AG09309 (cell line): ENCODE measurements around the gene ZNF615.
"Not testable (repeated sequence)": the region's sequence is repeated elsewhere in the genome, so short reads cannot be mapped to it uniquely, and the experiment has no call there.

Source experiments
- DNase-seq: peaks from one replicate; pipeline ENCODE4 v3.0.0-alpha.2; 2010; ENCODE audit warnings: low read depth
- H3K4me3 ChIP-seq: 2 replicates; pipeline ENCODE4 v1.5.1; 2011; ENCODE audit warnings: mild to moderate bottlenecking, low read depth, low read length, moderate library complexity; ENCODE audit not compliant: control insufficient read depth
- CTCF ChIP-seq: IDR thresholded peaks from 2 replicates; pipeline ENCODE4 v1.5.1; 2011; ENCODE audit warnings: mild to moderate bottlenecking, low read depth, low read length, inconsistent platforms; ENCODE audit not compliant: insufficient read depth, control insufficient read depth; ENCODE audit errors: missing control alignments

The ZNF615 gene

GRCh38 chr19:51994048-51994644 lies 13.9 kb downstream of the ZNF615 start:
- no peak overlapping the region for H3K4me3 ChIP-seq
- no peak for DNase-seq

GRCh38 chr19:51993422-51993821 lies 14.6 kb downstream of the ZNF615 start:
- TF ChIP-seq CTCF = no peak
- no peak overlapping the region for H3K4me3 ChIP-seq
- no peak for DNase-seq

More at GRCh38 chr19:51994048-51994644, 13.9 kb downstream of the ZNF615 start:
- TF ChIP-seq CTCF = no peak

- TF ChIP-seq CTCF = no peak
- H3K4me3 ChIP-seq = peak within 1 kb of the TSS; percentile 86
- peak; percentile 82 for DNase-seq
These were observed 21.4 kb downstream of the ZNF615 start, which contains the start of gene ZNF350 for GRCh38 chr19:51986309-51987291. ZNF350 (minus strand) TSS chr19:51986840; CDS start chr19:51974360, 12,480 bp downstream.

GRCh38 chr19:51983361-51983760 lies 24.6 kb downstream of the ZNF615 start:
- no peak for DNase-seq
- no peak overlapping the region for H3K4me3 ChIP-seq
- TF ChIP-seq CTCF = no peak

- not testable (repeated sequence) for H3K4me3 ChIP-seq
These were observed 27.1 kb downstream of the ZNF615 start for GRCh38 chr19:51980926-51981325.

GRCh38 chr19:51980116-51980736 lies 27.8 kb downstream of the ZNF615 start:
- DNase-seq = no peak
- H3K4me3 ChIP-seq = no peak overlapping the region
- TF ChIP-seq CTCF = no peak

More at GRCh38 chr19:51980926-51981325, 27.1 kb downstream of the ZNF615 start:
- not testable (repeated sequence) for DNase-seq
